Ovary (tissue), 3 donors: ENCODE data around the gene LINC00305.

ENCODE experiments used
- POLR2A ChIP-seq: fragments of 450-650 bp; IDR thresholded peaks from one replicate; pipeline ENCODE4 v1.6.1; 2017; ENCODE audit warnings: antibody characterized with exemption, mild to moderate bottlenecking, moderate library complexity
- TF ChIP-seq, protein P1 (sequence below), 3 donors: fragments of 450-650 bp in 2 of 3; fragments of 200-600 bp in 1 of 3; IDR thresholded peaks; one replicate each; pipeline versions ENCODE4 v1.5.1 to v1.8.0; 2016 to 2022; ENCODE audit warnings: antibody characterized with exemption in 3 of 3, mild to moderate bottlenecking in 1 of 3
- donor health status: DM: no; HTN: no; CAD: no.

DNA sequence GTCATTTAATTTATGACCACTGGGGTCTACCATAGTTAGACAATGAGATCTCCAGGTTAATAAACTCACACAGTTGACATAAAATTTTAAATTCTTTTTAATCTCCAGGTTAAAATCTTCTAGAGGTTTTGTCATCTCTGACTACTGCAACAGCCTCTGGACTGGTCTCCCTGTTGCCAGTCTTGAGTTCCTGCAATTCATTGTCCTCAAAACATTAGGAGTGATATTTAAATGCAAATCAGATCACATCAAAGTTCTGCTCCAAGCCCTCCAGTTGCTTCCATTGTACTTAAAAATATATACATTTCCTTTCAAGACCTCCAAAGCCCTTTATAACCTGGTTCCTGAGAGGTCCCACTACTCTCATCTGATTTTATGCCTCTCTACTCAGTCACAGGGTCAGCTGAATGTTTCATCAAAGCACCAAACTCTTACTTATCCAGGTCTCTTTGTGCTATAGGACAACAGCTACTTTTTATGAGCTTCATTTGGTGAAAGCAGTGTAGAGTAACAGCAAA, 18.6 kb upstream of the LINC00305 start:
- TF ChIP-seq, protein P1, sequence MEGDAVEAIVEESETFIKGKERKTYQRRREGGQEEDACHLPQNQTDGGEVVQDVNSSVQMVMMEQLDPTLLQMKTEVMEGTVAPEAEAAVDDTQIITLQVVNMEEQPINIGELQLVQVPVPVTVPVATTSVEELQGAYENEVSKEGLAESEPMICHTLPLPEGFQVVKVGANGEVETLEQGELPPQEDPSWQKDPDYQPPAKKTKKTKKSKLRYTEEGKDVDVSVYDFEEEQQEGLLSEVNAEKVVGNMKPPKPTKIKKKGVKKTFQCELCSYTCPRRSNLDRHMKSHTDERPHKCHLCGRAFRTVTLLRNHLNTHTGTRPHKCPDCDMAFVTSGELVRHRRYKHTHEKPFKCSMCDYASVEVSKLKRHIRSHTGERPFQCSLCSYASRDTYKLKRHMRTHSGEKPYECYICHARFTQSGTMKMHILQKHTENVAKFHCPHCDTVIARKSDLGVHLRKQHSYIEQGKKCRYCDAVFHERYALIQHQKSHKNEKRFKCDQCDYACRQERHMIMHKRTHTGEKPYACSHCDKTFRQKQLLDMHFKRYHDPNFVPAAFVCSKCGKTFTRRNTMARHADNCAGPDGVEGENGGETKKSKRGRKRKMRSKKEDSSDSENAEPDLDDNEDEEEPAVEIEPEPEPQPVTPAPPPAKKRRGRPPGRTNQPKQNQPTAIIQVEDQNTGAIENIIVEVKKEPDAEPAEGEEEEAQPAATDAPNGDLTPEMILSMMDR (IDR thresholded peaks at IDR 0.05), result no peak
- no peak for TF ChIP-seq POLR2A
